Mucosa of rectum (tissue), 2 donors: ENCODE measurements around the gene MICU1.
"Not testable (repeated sequence)": the region's sequence is repeated elsewhere in the genome, so short reads cannot be mapped to it uniquely, and the experiment has no call there.

Source experiments
- H3K27ac ChIP-seq, 2 donors: one replicate each; pipeline ENCODE4 v1.7.0; 2013; ENCODE audit warnings: inconsistent platforms in 2 of 2, low read depth in 2 of 2, low read length in 2 of 2
- H3K27me3 ChIP-seq, 2 donors: one replicate each; pipeline ENCODE4 v1.7.0; 2013; ENCODE audit warnings: low read length in 2 of 2; ENCODE audit not compliant: control insufficient read depth in 2 of 2, insufficient read depth in 2 of 2
- H3K36me3 ChIP-seq, 2 donors: one replicate each; pipeline ENCODE4 v1.7.0; 2013; ENCODE audit warnings: low read length in 2 of 2; ENCODE audit not compliant: control insufficient read depth in 2 of 2, insufficient read depth in 2 of 2
- H3K4me1 ChIP-seq, 2 donors: one replicate each; pipeline ENCODE4 v1.7.0; 2013; ENCODE audit warnings: low read length in 2 of 2, mild to moderate bottlenecking in 1 of 2; ENCODE audit not compliant: control insufficient read depth in 2 of 2, insufficient read depth in 2 of 2
- H3K4me3 ChIP-seq, 2 donors: one replicate each; pipeline ENCODE4 v1.7.0; 2013; ENCODE audit warnings: low read length in 2 of 2
- H3K9ac ChIP-seq, 2 donors: one replicate each; pipeline ENCODE4 v1.7.0; 2013; ENCODE audit warnings: low read length in 2 of 2, low read depth in 1 of 2, mild to moderate bottlenecking in 1 of 2
- H3K9me3 ChIP-seq, 2 donors: one replicate each; pipeline ENCODE4 v1.7.0; 2013; ENCODE audit warnings: low read length in 2 of 2; ENCODE audit not compliant: control insufficient read depth in 2 of 2
- donor health status: healthy.
- donor health status: Normal muscosa, but diverticular disease.

Gene MICU1

GRCh38 chr10:72564596-72564995, 61.3 kb downstream of the MICU1 start:
- Histone ChIP-seq H3K27me3 (no peaks in the 10 kb centered on the region), H3K36me3 (peaks cover 13 to 21% of the 10 kb centered on the region in 2 donors), H3K9me3 (no peaks in the 10 kb centered on the region), H3K9ac (no peak overlapping the region), H3K4me1 (no peaks in the 10 kb centered on the region), H3K4me3 (no peak overlapping the region), H3K27ac (no peak overlapping the region)

- Histone ChIP-seq H3K27me3 (no peaks in the 10 kb centered on the region), H3K4me3 (no peak overlapping the region), H3K36me3 (peaks cover 13 to 22% of the 10 kb centered on the region in 2 donors), H3K4me1 (no peaks in the 10 kb centered on the region), H3K27ac (no peak overlapping the region), H3K9ac (no peak overlapping the region), H3K9me3 (no peaks in the 10 kb centered on the region)
Observed at GRCh38 chr10:72563327-72563932, 62.4 kb downstream of the MICU1 start.

DNA sequence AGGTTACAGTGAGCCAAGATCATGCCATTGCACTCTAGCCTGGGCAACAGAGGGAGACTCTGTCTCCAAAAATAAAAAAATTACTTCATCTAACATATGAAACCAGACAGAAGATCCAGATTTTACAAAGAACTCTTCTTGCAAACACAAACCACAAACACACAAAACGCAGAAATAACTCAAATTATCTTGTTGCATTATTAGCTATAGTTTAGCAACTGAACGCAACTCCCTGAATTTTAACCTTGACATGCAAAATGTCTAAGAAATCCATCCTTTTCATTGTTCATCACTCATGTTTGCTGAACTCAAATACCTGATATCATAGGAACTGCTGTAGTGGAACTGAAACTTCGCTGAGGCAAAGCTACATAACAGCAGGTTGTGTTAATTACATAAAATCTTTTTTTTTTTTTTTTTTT, 64.1 kb downstream of the MICU1 start:
- Histone ChIP-seq H3K36me3 (peaks cover 13 to 24% of the 10 kb centered on the region in 2 donors), H3K9me3 (no peaks in the 10 kb centered on the region), H3K27me3 (no peaks in the 10 kb centered on the region), H3K4me1 (no peaks in the 10 kb centered on the region), H3K4me3 (no peak overlapping the region), H3K9ac (no peak overlapping the region), H3K27ac (no peak overlapping the region)

DNA sequence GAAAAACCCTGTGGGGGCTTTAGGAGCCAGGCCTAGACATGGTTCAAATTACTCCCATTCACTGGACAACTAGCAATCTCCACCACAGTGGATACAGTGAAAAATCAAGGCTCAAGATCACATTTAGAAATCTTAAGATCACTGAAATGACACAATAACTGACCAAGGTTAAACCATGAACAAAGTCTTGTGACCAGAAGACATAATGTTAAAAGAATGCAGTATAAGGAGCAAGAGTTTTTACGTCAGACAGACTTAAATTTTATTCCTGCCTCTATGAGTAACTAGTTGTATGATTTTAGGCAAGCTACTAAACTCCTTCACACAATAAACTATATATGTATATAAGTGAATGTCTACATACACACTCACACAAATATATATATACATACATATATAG, 68.5 kb downstream of the MICU1 start:
- Histone ChIP-seq H3K36me3 (peaks cover 2 to 22% of the 10 kb centered on the region in 2 donors), H3K9ac (no peak overlapping the region), H3K4me3 (no peak overlapping the region), H3K9me3 (no peaks in the 10 kb centered on the region), H3K27me3 (no peaks in the 10 kb centered on the region), H3K4me1 (no peaks in the 10 kb centered on the region), H3K27ac (no peak overlapping the region)

GRCh38 chr10:72552857-72553256, 73.0 kb downstream of the MICU1 start:
- H3K4me3 ChIP-seq: no peak overlapping the region
- no peak overlapping the region for H3K27ac ChIP-seq
- no peak overlapping the region for H3K9ac ChIP-seq
- H3K36me3 ChIP-seq: peaks cover under 1 to 24% of the 10 kb centered on the region in 2 donors
- H3K9me3 ChIP-seq: no peaks in the 10 kb centered on the region
- no peaks in the 10 kb centered on the region for H3K27me3 ChIP-seq
- no peaks in the 10 kb centered on the region for H3K4me1 ChIP-seq

DNA sequence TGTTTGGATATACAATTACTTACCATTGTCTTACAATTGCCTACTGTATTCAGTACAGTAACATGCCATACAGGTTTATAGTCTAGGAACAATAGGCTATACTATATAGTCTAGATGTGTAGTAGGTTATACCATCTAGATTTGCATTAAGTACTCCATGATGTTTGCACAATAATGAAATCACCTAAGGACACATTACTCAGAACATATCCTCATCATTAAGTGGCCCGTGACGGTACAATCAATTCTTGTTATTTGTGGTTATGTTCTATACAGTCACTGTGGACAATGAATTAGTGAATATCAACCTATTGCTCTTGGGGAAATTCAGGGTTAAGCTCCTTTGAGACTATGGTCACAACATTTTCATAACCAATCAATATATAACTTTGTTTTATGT, 75.6 kb downstream of the MICU1 start:
- Histone ChIP-seq H3K27me3 (no peaks in the 10 kb centered on the region), H3K9ac (no peak overlapping the region), H3K27ac (no peak overlapping the region), H3K4me1 (no peaks in the 10 kb centered on the region), H3K9me3 (no peaks in the 10 kb centered on the region), H3K4me3 (no peak overlapping the region), H3K36me3 (peaks cover 2 to 26% of the 10 kb centered on the region in 2 donors)

GRCh38 chr10:72545546-72545945, 80.3 kb downstream of the MICU1 start:
- Histone ChIP-seq H3K4me1 (no peaks in the 10 kb centered on the region), H3K36me3 (peaks cover 11 to 37% of the 10 kb centered on the region in 2 donors), H3K27ac (no peak overlapping the region)

DNA sequence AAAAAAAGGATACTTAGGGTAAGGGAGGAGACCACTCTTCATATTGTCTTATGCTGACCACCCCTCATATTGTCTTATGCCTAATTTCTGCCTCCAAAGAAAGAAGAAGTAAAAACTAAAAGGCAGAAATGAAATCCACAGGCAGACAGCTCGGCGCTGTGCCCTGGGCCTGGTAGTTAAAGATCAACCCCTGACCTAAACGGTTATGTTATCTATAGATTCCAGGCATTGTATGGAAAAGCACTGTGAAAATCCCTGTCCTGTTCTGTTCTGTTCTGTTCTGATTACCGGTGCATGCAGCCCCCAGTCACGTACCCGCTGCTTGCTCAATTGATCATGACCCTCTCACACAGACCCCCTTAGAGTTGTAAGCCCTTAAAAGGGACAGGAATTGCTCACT, 82.0 kb downstream of the MICU1 start:
- not testable (repeated sequence) for H3K4me3 ChIP-seq, H3K27me3 ChIP-seq, H3K27ac ChIP-seq, H3K4me1 ChIP-seq, H3K9ac ChIP-seq, H3K9me3 ChIP-seq
- peaks cover 11 to 26% of the 10 kb centered on the region in 2 donors for H3K36me3 ChIP-seq

More at GRCh38 chr10:72545546-72545945, 80.3 kb downstream of the MICU1 start:
- Histone ChIP-seq H3K4me3 (no peak overlapping the region), H3K9me3 (peaks cover 3 to 4% of the 10 kb centered on the region in 2 donors), H3K9ac (no peak overlapping the region), H3K27me3 (no peaks in the 10 kb centered on the region)

DNA sequence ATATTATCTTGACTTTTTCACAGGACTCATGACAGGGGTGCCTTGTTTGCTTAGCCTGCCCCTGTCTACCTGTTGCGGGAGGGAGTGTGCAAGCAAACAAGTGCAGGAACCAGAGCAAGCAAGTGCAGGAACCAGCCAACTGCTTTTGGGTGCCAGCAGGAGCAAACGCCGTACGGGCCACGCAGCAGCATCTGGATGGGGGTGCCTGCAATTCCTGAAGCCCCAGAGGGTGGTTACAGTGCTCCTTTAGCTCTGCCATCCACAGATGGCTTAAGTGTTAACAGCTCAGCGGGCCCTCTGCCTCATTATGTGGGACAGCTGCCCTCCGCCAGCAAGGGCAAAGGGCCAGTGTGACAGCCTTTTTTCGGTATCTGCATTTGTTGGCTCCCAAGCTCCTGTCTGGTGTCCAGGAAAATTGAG, 83.5 kb downstream of the MICU1 start:
- H3K36me3 ChIP-seq: peaks cover 8 to 19% of the 10 kb centered on the region in 2 donors
- H3K27me3 ChIP-seq: no peaks in the 10 kb centered on the region
- no peak overlapping the region for H3K4me3 ChIP-seq
- no peaks in the 10 kb centered on the region for H3K4me1 ChIP-seq
- no peak overlapping the region for H3K27ac ChIP-seq
- no peak overlapping the region for H3K9ac ChIP-seq
- peaks cover 3 to 4% of the 10 kb centered on the region in 2 donors for H3K9me3 ChIP-seq

GRCh38 chr10:72541337-72541736, 84.5 kb downstream of the MICU1 start:
- H3K4me3 ChIP-seq: no peak overlapping the region
- no peaks in the 10 kb centered on the region for H3K27me3 ChIP-seq
- no peak overlapping the region for H3K9ac ChIP-seq
- no peaks in the 10 kb centered on the region for H3K4me1 ChIP-seq
- peaks cover 3 to 4% of the 10 kb centered on the region in 2 donors for H3K9me3 ChIP-seq
- no peak overlapping the region for H3K27ac ChIP-seq
- H3K36me3 ChIP-seq: peaks cover 8 to 17% of the 10 kb centered on the region in 2 donors
